ENCODE measurements around the gene EXOC4.

GRCh38 chr7:133365917-133366316 is 113.0 kb downstream of the EXOC4 start:
- no peak for TF ChIP-seq GATA2 (IDR thresholded peaks at IDR 0.05; ENCODE audit: low read depth, low read length)
- TF ChIP-seq GATA3 (IDR thresholded peaks at IDR 0.05; ENCODE audit: low read depth, low read length) = no peak

All from SH-SY5Y (cell line).